HG02943 (cell line): Measurements from ENCODE around the gene ACTA2.
"Not testable (repeated sequence)": the region's sequence is repeated elsewhere in the genome, so short reads cannot be mapped to it uniquely, and the experiment has no call there.

Experiments used
- ATAC-seq: cut with Tn5 transposase; IDR thresholded peaks from one replicate; pipeline ENCODE4 v1.9.1; 2021; ENCODE audit warnings: mild to moderate bottlenecking, low read depth, moderate library complexity; ENCODE audit not compliant: unreplicated experiment

Gene ACTA2

GRCh38 chr10:88954458-88955083 lies 2.0 kb upstream of the ACTA2 start:
- no peak for ATAC-seq

GRCh38 chr10:88953662-88954061 lies 1.1 kb upstream of the ACTA2 start:
- no peak for ATAC-seq

DNA sequence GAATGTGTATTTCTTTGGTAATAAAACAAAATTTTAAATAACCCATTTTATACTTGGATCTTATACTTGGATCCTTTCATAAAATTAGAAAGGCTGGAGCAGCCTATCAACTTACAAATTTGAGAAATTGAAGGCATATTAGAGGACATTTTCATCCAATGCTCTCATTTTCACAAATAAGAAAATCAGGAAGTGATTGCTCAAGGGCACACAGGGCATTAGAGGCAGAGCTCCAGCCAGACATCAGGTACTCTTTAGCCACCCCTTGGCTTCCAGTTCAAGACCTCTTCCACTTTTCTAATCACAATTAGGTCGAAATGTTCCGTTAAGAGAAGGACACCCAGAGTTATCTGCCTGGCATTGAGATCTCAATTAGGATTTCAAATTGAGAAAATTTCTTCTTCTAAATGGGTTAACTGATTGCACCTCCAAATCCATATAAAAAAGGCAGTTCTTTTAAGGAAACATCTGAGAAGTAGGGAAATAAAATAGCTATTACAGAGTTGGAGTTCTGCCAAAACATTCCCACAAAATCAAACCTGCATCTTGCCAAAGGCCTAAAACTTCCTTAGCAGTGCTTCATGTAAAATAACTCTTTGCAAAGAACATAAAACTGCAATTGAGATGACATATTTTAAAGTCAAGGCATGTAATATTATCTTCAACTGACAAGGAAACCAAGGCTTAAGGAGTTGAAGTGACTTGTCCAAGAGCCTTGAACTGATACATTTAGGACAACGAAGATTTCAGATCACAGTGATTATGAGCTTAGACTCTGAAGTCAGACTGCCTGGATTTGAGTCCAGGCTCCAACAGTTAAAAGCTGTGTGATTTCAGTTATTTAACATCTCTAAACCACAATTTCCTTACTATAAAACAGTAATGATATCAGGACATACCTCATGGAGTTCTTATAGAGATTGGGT lies 2.4 kb downstream of the ACTA2 start:
- no peak for ATAC-seq

GRCh38 chr10:88949051-88949450 lies 3.5 kb downstream of the ACTA2 start:
- ATAC-seq, result no peak

DNA sequence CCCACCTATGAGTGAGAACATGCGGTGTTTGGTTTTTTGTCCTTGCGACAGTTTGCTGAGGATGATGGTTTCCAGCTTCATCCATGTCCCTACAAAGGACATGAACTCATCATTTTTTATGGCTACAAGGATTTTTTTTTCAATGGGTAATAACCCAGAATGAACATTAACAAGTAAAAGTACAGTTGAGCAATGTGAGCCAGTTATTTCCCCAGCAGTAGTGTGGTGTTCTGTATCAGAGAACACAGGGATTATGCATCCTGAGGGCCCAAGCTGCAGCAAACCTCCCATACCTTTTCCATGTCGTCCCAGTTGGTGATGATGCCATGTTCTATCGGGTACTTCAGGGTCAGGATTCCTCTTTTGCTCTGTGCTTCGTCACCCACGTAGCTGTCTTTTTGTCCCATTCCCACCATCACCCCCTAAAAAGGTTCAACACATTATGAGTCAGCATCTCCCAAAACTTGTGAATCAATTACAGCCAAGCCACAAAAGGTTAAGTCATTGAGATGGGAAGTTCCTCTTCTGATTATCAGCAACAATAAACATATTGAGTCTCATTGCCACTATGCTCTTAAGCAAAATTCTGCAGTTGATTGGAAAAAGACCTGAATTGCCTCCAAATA lies 5.5 kb downstream of the ACTA2 start:
- no peak for ATAC-seq

GRCh38 chr10:88946200-88946599 lies 6.4 kb downstream of the ACTA2 start:
- ATAC-seq, result no peak

- ATAC-seq, result no peak
Measured at GRCh38 chr10:88944813-88945212, 7.8 kb downstream of the ACTA2 start.

GRCh38 chr10:88943778-88944177 lies 8.8 kb downstream of the ACTA2 start:
- no peak for ATAC-seq

DNA sequence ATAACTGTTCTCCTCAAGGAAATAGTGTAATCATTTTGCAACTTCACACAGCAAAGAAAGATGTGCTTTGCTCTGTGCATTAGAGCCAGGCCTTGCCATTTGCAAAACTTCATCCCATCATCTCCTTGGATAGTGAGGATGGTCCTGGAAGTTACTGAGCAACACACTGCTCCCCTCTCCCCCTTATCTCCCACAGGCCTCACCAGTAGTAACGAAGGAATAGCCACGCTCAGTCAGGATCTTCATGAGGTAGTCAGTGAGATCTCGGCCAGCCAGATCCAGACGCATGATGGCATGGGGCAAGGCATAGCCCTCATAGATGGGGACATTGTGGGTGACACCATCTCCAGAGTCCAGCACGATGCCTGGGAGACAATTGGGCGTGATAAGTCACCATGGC lies 11.5 kb downstream of the ACTA2 start:
- no peak for ATAC-seq

GRCh38 chr10:88938938-88939337 lies 13.6 kb downstream of the ACTA2 start:
- ATAC-seq, result no peak

- no peak for ATAC-seq
Measured at GRCh38 chr10:88938039-88938438, 14.5 kb downstream of the ACTA2 start.

GRCh38 chr10:88936656-88937055 lies 15.9 kb downstream of the ACTA2 start:
- ATAC-seq, result no peak

- ATAC-seq, result no peak
Measured at GRCh38 chr10:88934900-88935672, 17.5 kb downstream of the ACTA2 start.

- no peak for ATAC-seq
Measured at GRCh38 chr10:88933564-88933963, 19.0 kb downstream of the ACTA2 start.

DNA sequence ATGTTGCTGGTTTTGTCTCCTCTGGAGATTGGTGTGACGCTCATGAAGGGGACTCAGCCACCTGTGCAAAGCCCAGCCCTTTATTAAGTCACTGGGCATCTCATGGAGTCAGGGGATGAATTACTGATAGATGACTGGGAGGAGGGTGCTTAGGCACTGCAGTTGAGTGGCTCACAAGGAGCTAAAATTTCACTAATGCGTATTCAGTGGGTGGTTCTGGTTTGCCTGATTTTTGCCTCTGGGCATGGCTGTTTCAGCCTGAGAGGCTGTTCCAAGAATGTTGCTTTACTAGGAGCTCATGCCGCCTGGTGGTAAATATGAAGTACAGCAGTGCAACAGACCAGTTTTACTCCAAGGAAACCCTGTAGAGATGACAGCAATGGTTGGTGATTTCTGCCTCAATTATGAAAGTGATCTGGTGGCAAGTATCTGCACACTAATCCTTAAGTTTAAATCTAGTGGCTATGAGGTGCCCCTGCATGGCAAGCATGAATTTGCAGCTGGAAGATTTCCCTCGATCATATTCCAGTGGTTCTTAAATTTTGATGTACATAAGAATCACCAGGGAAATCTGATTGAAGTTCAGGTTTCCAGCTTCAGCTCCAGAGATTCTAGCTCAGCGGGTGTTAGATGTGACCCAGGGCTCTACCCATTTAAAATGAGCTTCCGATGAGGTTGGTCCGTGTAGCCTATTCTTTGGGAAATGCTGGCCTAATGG lies 19.9 kb downstream of the ACTA2 start:
- peak; percentile 60 for ATAC-seq

DNA sequence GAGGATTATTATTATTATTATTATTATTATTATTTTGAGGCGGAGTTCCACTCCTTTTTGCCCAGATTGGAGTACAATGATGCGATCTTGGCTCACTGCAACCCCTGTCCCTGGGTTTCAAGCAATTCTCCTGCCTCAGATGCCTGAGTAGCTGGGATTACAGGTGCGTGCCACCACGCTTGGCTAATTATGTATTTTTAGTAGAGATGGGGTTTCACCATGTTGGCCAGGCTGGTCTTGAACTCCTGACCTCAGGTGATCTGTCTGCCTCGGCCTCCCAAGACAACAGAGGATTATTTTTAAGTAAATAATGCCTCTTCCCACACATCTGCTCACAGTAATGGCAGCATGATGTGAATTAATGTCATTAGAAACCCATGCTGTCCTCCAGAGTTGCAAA lies 20.5 kb downstream of the ACTA2 start:
- not testable (repeated sequence) for ATAC-seq

DNA sequence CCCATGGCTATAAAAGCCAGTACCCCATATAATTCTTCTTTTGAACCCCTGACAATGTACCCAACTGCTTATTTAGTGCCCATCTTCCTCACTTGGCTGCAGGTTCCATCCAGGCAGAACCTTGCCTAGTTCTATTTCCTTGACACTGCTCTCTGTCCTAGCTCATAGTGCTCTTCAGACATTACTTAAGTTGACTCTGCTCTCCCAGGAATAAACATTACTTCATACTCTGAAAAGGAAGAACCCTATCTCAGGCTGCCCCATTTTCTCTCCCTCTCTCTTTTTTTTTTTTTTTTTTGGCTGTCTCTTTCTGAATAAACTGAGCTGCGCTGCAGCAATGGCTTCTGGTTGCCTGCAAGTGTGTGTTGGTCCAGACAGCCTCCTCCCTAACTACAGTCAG lies 21.0 kb downstream of the ACTA2 start:
- ATAC-seq, result no peak

DNA sequence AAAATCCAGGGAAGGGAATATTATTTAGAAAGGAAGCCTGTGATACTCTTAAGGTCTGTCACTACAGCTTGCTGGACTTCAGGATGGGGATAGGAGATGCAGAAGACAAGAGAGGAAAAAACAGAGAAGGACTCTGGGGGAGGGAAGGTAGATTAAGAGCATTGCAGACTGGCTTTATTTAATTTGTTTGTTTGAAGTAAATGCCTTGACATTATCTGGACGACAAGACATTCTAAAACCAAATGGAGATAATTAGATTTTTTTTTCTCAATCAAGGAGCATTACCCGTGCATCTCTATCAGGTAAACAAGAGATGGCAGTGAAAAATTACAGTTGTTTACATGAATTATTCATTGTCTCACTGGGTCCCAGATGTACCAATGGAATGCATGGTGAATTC lies 24.3 kb downstream of the ACTA2 start:
- ATAC-seq, result no peak

DNA sequence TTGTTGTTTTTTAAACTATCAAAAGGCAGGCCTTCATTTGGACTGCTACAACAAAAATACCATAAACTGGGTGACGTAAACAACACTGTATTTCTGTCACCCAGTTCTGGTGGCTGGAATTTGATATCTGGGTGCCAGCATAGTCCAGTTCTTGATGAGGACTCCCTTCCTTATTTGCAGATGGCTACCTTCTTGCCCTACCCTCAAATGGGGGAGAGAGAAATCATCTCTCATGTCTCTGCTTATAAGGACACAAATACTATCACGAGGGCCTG lies 25.2 kb downstream of the ACTA2 start:
- no peak for ATAC-seq
